IPS DF 4.7 (cell line): ENCODE data around the gene ASXL3.

ENCODE experiments used
- DNase-seq: peaks from one replicate; pipeline ENCODE4 v3.0.0-alpha.2; 2013; ENCODE audit warnings: low spot score; ENCODE audit errors: extremely low read depth

ASXL3 gene

DNA sequence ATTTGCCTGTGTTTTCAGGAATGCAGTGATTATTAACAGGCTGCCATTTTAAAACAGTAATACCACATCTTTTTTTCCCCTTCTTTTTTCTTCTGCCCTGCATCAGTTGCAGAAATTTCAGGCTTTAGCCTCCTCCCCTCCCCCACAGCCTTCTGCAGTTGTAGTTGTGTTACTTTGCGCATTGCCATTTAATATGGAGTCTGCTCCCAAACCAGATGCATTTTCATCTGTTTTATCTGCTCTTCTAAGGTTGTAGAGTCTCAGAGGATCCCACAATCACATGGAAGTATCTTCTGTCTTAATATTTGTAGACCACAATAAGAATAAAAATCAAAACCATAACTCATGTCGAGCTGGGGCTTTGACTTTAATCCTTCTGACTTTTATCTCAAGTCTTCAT, 3.8 kb downstream of the ASXL3 start:
- DNase-seq = no peak

DNA sequence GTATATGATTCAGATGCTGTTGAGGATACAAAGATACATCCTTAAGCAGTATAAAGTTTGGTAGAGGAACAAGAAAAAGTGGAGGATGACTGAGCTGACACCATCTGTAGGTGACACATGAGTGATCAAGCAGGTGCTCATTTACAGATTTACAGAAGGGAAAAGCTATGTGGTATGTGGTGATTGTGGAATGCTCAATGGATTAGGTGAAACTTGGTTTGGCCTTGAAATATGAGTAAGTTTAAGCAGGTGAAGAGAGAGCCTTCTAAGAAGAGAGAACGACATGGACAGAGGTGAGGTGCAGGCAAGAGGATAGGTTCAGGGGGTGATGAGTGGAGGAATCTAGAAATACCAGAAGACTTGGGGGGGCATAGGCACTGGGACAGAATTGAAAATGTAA, 5.9 kb downstream of the ASXL3 start:
- DNase-seq = no peak

DNA sequence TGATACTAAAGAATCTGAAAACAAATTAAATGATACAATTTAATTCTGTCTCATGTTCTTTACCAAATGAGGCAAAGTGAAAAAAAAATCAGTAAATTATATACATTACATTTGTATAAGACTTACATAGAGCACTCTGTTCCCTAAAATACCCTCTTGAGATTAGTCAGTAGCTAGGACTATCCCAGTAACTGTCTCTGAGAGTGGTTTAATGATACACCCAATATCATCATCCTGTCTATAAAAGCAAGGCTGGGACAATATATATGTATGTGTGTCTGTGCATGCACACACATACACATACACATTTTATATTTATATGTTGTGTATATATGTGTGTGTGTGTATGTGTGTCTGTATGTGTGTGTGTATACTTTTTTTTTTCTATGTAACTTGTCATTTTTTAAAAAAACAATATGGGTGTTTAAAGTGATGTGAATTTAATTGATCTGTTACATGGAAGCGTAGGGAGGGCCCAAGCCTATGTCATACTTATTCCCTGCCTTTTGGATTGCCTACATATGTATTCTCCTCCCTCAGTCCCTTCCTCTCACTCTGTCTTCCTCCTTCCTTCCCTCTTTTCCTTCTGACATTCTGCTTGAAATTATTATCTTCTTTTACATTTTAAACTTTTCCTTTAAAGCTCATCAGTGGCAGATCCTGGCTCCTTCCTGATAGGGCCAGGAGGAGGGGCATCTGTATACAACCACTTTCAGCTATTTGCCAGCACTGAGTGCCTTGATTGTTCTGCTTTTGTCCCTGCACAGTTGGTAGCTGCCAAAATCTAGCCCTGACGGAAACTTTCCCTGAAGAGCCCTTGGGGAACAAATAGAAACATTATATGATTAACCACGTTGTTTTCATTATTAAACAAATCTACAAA, 6.8 kb downstream of the ASXL3 start:
- DNase-seq = no peak

DNA sequence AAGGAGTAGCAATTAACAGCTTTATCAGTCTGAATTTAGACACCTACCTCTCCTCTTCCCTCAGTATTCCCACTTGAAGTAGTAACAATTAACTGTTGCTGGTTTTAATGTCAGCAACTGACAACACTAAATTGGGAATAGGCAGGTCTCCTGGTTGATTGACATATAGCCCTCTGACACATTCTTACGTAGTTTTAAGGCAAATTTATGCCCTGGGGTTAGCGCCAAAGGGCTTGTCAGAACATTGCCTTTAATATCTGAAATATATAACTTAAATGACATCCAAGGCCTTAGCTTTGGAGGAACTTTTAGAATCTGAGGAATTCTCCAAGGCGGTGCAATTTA, 7.4 kb downstream of the ASXL3 start:
- no peak for DNase-seq

DNA sequence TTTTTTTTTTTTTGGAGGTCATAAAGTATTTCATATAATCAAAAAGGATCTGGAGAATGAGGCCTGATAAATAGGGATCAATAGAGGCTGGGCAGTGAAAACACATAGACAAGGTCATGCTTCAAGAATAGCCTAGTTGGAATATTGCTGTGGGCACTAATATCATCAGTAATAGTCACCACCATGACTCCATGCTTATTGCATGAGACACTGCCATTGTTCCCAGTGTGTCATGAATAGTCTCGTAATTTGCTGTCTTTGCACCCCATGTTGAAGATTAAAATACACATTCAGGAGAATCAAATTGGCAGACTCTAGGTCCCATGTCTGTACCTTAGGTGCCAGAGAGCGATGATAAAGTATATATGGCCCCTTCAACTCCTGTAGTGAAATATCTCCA, 10.3 kb downstream of the ASXL3 start:
- DNase-seq = no peak

DNA sequence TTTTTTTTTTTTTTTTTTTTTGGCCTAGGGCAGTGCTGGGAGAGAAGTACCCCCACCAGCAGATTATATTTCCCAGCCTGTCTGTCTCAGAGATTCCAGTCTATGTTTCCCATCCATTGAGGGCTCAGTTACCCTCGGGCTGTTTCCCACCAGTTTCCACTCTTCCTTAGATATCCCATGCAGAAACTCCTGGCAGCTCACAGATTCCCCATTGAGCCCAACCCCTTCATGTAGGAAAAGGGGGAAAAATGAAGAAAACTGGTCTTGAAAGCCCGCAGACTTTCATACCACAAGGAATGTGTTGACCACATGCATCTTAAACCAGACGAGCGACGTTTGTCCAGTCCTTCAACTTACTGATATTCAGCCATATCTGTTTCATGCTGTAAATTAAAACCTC, 15.2 kb downstream of the ASXL3 start:
- no peak for DNase-seq

DNA sequence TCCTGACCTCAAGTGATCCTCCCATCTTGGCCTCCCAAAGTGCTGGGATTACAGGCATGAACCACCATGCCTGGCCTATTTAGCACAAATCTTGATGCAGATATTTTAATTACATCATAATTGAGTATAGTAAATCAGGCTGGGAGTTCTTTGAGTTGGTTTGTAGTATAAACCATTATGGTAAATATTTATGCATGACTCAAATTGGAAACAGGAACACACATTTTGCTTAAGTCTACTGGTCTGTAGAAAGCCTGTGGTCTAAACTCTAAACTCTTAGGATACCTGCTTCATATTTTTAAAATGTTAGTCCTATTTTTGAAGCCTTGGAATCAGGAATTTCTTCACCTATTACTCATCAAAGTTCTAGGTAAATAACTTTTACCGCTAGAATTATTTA, 16.8 kb downstream of the ASXL3 start:
- DNase-seq = no peak

DNA sequence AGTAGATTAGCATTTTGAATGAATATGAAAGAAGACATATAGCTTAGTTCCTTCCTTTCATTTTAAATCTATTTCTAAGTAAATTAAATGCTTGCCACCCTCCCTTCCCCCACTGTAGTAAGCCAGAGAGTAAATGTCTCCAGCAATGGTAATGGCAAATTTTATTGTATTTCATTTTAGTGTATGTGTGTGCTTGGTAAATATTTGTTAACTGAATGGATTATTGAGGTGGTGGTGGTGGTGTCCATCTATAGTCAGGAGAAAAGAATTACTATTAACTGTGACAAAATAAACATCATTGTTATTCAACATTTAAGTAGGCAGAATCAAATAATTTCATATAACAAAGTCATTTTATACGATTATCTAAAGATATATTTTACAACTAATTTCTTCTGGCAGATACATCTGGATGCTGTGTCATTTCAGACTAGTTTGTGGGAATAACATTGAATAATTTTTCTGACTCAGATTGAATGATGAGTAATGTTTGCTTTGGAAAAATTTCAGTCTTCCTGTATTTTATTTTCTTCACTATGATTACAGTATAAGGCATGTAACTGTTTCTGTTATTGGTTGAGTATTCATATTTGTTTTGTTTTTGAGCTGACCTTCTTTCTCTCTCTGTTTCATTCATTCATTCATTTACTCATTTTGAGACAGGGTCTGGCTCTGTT, 18.3 kb downstream of the ASXL3 start:
- no peak for DNase-seq

DNA sequence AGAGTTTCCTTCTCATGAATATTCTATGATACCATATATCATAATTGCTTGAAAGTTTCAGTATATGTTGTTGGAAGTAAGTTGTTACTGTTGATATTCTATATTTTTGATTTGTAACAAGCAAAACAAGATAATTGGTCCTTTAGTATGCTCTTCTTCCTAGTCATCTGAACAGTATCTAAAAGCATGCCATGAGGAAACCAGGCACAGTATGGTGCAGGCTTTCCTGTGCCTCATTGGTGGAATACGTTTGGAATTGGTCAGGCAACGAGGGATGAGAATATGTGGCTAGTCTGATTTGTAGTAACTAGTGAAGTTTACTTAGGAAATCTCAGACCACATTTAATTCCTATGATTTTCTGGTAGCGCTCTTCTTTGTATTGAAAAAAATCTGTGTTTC, 22.8 kb downstream of the ASXL3 start:
- DNase-seq = no peak

DNA sequence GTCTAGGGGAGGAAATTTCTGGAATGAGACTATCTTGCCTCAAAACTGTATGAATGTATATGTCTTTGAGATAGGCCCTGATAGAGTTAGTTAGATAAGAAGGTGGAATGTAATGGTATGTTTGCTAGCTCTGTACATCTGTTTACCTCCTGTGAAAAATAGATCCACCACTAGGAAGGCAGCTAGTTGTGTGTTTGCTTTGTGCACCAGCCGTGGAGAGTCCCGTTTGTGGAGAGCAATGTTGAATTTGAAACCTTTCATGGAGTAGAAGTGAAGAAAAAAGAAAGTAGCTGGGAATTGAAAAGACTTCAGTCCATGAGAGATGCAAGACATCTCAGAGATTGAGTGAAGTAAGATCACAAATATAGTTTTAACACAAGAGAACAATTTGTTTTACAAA, 25.4 kb downstream of the ASXL3 start:
- DNase-seq = no peak

DNA sequence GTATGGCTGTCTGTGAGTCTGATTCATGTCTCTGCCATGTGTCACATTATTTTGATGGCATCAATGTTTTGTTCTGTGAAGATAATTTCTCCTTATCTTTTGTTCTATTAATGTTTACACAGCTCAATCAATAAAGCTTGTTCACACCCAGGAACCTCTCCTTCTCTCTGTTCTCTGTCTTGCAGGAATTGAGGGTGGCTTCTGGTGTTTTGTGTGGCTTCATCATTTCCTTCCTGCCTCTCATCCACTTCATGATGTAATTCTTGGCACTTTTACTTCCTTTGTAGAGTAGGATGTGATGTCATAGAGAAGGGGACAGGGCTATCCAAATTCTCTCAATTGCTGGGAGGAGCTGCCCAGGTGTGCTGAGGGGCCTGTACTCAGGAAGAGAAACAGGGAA, 27.2 kb downstream of the ASXL3 start:
- no peak for DNase-seq

DNA sequence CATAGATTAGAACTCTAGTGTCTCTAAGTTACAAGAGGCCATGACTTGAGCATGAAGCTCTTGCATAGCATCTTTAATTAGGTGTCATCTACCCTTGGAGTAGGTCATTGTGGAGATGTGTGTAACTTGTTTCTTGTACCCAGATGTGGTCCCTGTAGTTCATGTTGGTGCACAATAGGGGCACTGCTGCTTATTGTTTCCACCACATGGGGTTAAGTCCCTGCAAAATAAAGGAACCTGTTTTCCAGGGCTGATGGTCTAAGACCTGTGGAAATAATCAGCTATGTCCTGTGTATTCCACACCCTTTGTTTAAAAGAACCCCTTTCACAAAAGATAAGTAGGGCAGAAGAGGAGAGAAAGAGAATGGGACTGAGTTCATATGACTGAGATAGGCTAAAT, 28.6 kb downstream of the ASXL3 start:
- DNase-seq = no peak

DNA sequence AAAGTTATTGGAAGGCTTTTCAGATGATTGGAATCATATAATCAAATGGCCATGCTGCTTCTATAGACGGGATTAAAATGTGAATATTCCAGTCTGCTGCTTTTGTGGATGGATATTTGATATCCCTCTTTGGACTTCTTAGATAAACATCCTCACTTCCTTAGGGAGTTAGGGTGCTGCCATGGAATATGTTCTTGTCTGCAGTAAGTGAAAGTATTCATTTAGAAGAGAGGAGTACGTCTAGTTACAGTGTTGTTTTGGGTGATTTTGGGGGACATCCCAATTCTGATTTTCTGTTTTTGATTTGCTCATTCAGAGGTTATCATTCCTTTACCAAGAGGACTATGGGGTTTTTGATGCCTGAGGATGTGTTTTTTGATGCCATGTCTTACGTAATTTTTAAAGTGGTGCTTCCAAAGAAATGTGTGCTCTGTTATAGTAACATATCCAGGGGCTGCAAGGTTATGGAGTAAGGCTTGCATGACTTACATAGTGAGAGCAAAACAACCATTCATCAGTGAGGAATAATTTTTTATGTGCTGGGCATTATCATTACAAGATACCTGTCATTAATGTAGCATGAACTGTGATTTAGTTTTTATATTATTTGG, 33.6 kb downstream of the ASXL3 start:
- DNase-seq = no peak

DNA sequence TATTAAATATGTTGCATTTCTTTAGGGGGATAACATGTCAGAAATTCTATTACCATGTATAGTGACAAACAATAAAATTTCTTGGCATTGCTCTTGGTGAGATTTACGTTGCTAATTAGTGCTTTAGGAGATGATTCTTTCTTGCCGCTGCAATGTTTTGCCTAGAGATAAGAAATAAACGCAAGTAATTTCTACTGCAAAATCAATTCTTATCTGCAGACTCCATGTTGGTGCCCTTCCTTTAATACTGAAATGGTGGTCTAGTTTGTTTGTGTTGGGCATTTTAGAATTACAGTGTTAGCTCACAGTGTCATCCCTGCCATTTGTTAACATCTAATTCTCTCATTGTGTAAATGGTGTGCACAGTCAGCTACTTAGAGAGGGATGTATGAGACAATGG, 34.6 kb downstream of the ASXL3 start:
- DNase-seq = no peak

DNA sequence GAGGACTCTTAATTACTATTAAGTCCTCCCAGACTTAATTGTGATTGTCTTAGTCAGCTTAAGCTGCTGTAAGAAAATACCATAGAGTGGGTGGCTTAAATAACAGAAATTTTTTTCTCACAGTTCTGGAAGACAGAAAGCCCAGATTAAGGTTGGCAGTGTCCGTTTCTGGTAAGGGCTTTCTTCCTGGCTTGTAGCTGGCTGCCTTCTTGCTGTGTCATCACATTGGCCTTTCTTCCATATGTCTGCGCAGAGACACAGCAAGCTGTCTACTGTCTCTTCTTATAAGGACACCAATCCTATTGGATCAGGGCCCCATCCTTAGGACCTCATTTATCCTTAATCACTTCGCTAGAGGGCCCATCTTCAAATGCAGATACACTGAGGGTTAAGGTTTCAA, 38.5 kb downstream of the ASXL3 start:
- no peak for DNase-seq

DNA sequence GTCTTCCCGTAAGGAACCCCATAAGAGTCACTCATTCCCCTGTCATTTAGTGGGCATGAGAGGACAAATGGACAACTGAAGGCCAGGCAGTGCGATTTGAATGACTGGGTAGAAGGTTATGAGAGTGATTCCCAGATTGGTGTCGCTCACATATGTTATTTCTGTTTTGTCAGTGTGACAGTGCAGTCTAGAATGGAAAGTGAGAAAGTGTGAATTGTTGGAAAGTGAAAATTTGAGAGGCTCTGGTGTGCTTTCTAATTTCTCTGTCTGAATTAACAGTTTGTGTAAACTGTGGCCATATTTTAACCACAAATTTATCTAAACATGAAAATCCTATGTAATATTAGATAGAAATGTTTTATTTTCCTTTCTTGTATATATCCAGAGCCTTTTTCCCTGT, 49.1 kb downstream of the ASXL3 start:
- DNase-seq = no peak

DNA sequence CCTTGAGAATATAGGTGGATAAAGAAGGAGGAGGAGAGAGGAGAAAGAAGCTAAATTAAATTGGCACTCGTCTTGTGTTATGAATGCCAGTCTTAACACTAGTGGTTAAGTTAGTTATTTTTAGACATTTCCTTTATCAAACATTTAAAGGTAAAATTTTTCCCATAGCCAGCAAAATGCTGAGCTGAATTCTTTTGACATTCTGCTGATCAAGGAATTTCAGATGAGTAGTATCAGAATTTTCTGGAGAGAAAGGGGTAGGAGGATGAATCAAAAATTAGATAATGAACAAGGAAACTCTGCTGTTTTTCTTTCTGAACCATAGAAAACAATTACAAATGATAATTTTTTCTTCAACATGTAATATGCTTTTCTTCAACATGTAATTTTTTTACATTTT, 52.5 kb downstream of the ASXL3 start:
- DNase-seq = no peak

DNA sequence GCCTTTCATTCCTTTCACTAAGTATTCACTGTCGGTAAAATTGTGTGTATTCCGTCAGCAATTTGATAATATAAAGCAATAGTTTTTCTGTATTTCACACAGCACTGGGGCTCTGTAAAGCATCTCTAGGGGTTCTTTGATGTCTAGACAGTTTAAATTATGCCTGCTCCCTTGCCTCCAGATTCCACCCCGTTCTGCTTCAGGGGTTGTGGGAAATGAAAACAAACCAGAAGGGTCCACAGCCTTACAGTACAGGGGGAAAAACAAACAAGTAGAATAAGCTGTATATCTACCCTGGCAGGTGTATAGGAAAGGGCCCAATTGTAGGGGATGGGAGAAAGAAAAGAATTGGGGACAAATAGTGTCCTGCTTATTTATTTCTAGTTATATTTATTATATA, 63.1 kb downstream of the ASXL3 start:
- no peak for DNase-seq

DNA sequence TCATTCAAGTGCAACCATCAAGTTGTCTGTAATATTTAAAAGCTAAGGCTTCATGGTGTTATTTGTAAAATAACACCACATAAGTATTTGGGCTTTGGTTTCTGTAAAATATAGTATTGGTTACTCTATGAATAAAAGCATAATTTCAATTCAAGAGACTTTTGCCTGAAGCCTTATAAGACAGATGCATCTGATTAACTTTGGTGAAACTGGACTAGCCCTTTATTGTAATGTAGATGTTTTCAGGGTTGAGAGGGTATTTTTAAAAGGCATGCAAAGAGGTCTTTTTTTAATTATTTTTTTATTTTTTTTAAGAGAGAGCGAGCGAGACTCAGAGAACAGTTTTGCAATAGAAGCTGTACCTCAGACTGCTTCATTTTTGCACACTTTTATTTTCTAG, 66.5 kb downstream of the ASXL3 start:
- no peak for DNase-seq

DNA sequence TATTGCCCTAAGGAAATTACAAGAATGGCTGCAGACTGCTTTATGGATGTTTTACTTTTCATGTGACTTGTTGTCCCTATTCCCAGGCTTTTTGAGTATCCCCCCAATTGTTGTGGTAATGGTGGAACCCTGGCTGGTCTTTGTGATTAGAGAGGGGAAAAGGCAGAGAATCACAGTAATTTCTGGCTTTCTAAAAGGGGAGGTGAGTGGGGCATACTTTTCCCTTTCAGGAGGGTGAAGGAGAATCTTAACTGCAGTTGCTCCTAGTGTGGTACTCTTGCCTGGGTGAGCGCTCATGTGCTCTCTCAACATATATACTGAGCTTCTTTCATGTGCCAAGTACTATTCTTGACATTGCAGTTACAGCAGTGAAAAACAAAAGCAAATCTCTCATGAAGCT, 69.3 kb downstream of the ASXL3 start:
- no peak for DNase-seq

DNA sequence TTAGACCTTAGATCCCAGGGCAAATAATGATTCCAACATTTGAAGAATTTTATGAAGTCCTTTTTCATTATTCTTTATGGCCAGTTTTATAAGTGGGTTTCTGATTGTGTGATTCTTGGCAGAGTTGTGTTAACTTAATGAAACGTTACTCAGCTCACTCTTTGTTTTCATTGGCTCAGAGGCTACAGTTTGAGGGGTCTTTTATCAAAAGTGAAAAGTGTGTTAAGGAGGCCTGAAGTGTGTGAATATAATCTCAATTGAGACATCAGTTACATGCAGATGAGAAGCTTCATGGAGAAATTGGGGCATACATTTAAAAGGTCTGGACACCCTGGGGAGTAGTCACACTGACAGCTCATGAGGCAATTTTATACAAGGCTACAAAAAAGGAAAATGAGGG, 74.6 kb downstream of the ASXL3 start:
- no peak for DNase-seq

DNA sequence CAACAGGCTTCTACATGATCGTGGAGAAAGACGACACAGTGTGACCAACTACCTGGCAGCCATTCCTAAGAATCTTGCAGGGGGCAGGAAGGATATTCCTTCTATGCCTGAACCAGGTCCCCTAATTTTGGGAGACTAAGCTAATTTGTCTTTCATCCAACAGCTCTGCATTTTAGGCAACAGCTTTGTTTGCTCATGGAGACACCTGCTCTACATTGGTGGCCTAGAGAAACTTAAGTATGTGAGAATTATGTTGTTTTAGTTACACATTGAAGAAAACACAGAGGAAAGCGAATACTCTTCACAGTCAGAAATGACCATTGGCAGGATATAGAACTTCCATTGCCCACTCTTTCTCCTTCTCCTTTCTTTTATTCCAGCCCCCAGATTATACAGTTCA, 75.2 kb downstream of the ASXL3 start:
- no peak for DNase-seq
